GM10248 (cell line): Measurements from ENCODE around the gene BBS4.

Source experiments
- CTCF ChIA-PET: fragments of 300-600 bp; sonication (Branson Sonifier 250); formaldehyde crosslinking; extraction: SDS; loops from one replicate; lab custom pipeline; 2021; ENCODE audit warnings: antibody characterized with exemption; lab: Yijun Ruan, JAX
- POLR2A ChIA-PET: fragments of 350-650 bp; sonication (Branson Sonifier 250); formaldehyde crosslinking; extraction: SDS; loops from one replicate; lab custom pipeline; 2020; ENCODE audit warnings: antibody characterized with exemption; lab: Yijun Ruan, JAX
- DNase-seq: peaks from one replicate; pipeline ENCODE4 v3.0.0; 2012; ENCODE audit errors: extremely low spot score
- TF ChIP-seq, protein P1 (sequence below): IDR thresholded peaks from 2 replicates; pipeline ENCODE4 v1.5.1; 2012; ENCODE audit warnings: mild to moderate bottlenecking, low read depth; ENCODE audit errors: extremely low read depth, missing control alignments, control extremely low read depth

The BBS4 gene

DNA sequence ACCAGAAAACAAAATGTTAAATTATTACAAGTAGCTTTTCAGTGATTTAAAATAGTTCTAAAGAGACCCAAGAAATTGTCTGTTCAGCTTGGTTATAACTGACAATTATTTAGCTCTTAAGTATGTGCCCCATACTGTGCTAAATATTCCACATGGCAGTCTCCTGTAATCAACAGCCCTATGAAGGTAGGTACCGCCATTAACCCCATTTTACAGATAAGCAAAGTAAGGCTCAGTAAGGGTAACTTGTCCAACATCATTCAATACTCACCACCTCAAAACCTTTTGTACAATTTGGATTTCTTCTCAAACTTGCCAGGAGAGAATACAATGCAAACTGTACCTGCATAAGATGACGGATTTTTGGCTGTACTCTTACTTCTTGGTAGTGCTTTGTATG, 63.7 kb downstream of the BBS4 start:
- ChIA-PET POLR2A (no interaction called here), CTCF (interaction anchor here (1.3 to 4.6 kb wide), 3 partner anchors 13 to 27 kb away, joined by 6 to 28 read pairs (median 7); no protein-coding TSS in a partner anchor)
- TF ChIP-seq, protein P1, sequence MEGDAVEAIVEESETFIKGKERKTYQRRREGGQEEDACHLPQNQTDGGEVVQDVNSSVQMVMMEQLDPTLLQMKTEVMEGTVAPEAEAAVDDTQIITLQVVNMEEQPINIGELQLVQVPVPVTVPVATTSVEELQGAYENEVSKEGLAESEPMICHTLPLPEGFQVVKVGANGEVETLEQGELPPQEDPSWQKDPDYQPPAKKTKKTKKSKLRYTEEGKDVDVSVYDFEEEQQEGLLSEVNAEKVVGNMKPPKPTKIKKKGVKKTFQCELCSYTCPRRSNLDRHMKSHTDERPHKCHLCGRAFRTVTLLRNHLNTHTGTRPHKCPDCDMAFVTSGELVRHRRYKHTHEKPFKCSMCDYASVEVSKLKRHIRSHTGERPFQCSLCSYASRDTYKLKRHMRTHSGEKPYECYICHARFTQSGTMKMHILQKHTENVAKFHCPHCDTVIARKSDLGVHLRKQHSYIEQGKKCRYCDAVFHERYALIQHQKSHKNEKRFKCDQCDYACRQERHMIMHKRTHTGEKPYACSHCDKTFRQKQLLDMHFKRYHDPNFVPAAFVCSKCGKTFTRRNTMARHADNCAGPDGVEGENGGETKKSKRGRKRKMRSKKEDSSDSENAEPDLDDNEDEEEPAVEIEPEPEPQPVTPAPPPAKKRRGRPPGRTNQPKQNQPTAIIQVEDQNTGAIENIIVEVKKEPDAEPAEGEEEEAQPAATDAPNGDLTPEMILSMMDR, result no peak
- no peak for DNase-seq

DNA sequence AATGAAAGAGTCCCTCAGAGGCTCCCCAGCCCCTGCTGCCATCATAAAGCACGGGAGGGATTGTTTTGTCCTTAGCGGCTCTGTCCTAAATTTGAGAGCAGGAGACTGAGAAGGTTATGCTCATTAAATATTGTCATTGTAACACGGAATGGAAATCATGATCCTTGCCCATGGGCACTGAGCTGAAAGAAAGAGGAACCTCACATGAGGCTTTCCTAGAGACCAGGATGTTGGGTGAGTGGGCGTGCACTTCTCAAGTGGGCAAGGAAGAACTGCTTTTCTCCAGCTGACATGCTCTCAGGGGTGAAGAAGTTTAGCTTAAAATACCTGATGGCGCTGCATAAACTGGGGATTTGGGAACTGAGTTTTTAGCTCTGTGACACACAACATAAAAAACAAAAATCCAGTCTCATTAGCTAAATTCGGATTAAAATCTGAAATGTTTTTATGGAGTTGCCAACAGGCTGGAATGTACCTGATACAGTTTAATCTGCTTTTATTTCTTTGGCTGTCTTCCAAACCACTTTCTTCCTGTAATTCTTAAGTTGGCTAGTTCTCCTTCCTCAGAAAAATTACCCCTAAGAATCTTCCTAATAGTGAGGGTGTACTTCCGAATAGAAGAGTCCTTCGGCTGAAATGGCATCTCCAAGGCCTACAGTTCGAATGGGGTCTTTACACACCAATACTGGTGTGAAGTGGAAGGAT, 65.9 kb downstream of the BBS4 start:
- TF ChIP-seq, protein P1, result no peak
- no peak for DNase-seq
- CTCF ChIA-PET, result interaction anchor here (1.2 to 4.6 kb wide), 5 partner anchors 9 to 29 kb away, joined by 5 to 28 read pairs (median 7); no protein-coding TSS in a partner anchor
- POLR2A ChIA-PET, result no interaction called here

DNA sequence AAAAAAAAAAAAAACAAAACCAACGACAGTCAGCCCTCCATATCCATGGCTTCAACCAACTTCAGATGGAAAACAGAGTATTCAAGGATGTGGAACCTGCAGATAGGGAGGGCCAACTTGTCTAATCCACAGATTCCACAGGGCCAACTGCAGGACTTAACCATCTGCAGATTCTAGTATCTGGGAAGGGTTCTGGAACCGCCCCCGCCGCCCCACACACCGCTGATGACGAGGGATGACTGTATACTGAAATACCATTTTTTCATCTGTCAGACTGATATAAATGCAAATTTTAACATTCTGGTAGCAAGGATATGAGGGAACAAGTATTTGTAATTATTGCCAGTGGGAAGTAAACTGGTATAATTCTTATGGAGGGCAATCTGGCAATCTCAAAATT, 68.1 kb downstream of the BBS4 start:
- DNase-seq, result no peak
- TF ChIP-seq, protein P1, result no peak
- CTCF ChIA-PET, result interaction anchor here (4.6 kb wide), 1 partner anchor 32 kb away, joined by 28 read pairs; no protein-coding TSS in a partner anchor
- POLR2A ChIA-PET, result no interaction called here

DNA sequence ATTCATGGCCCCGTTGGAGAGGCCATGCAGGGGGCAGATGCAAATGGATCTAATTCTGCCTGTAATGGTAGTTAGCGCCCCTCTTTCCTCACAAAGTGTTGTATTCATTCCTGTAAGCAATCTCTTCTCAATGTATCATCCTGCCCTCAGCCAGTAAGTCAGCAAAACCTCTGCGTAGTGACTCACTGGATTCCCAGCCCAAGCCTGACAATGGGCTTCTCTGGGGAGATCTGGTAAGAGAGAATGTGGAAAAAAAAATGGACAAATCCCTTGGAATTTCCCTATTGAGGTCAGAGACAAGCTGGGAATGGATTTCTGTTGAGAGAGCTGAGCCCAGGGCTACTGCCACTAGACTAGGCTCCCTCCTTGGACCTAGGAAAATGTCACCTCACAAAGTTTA, 72.2 kb downstream of the BBS4 start:
- ChIA-PET POLR2A (no interaction called here), CTCF (interaction anchor here (1.4 to 1.7 kb wide), 2 partner anchors 34 to 36 kb away, joined by 3 to 6 read pairs; no protein-coding TSS in a partner anchor)
- TF ChIP-seq, protein P1, result no peak
- DNase-seq, result no peak

DNA sequence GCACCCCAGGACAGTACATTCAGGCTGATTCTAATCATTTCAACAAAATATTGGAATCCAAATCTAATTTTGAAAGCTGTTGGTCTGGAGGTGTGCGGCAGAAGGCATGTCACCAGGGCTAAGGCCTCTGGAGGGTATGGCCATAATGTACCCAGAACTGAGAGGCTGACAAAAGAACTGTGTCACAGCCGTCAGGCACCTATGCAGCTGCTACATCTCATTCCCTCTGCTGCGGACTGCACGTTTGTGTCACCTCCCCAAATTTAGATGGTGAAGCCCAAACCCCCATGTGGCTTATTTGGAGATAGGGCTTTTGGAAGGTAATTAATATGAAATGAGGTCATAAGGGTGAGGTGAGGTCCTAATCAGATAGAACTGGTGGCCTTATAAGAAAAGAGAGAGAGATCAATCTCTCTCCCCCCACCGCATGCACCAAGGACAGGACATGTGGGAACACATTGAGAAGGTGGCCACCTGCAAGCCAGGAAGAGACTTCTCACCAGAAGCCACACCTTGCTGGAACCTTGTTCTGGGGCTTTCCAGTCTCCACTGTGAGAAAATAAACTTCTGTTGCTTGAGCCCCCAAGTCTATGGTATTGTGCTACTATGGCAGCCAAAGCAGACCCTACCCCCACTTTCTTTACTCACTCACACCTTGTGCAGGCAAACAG, 74.7 kb downstream of the BBS4 start:
- TF ChIP-seq, protein P1, result no peak
- CTCF ChIA-PET, result interaction anchor here (2.3 kb wide), 1 partner anchor 10 kb away, joined by 8 read pairs; no protein-coding TSS in a partner anchor
- POLR2A ChIA-PET, result no interaction called here
- DNase-seq, result no peak

DNA sequence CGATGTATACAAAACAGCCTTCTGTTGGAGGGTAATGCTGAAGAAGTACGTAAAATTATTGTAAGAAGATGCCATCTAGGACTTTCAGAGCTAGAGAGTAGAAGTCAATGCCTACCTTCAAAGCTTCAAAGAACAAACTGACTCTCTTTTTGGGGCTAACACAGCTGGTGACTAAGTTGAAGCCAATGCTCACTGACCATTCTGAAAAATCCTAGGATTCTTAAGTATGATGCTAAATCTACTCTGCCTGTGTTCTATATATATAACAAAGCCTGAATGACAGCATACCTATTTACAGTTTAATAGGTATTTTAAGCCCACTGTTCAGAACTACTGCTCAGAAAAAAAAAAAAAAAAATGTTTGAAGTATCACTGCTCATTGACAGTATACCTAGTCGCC, 78.6 kb downstream of the BBS4 start:
- POLR2A ChIA-PET, result no interaction called here
- CTCF ChIA-PET, result interaction anchor here (0.8 to 1.9 kb wide), 4 partner anchors 16 to 93 kb away, joined by 3 to 4 read pairs (median 4); no protein-coding TSS in a partner anchor
- DNase-seq, result no peak
- TF ChIP-seq, protein P1, result no peak
